Activated CD4-positive, CD25-positive, alpha-beta regulatory T cell treated with anti-CD3 and anti-CD28 coated beads, Interleukin-2, amount 50 U/mL, for 72 hours (primary cell): ENCODE data around the gene ASB13.
"Not testable (repeated sequence)": the region's sequence is repeated elsewhere in the genome, so short reads cannot be mapped to it uniquely, and the experiment has no call there.

Experiments used
- DNase-seq: peaks from one replicate; pipeline ENCODE4 v3.0.0; 2021

The ASB13 gene

GRCh38 chr10:5603848-5604170, 62.6 kb downstream of the ASB13 start:
- no peak for DNase-seq

GRCh38 chr10:5603091-5603847, 63.1 kb downstream of the ASB13 start:
- no peak for DNase-seq

GRCh38 chr10:5601826-5602495, 64.4 kb downstream of the ASB13 start:
- no peak for DNase-seq

GRCh38 chr10:5600908-5601307, 65.5 kb downstream of the ASB13 start:
- no peak for DNase-seq

GRCh38 chr10:5599613-5600520, 66.5 kb downstream of the ASB13 start:
- DNase-seq = no peak

GRCh38 chr10:5598085-5598690, 68.2 kb downstream of the ASB13 start:
- no peak for DNase-seq

GRCh38 chr10:5596611-5597341, 69.6 kb downstream of the ASB13 start:
- DNase-seq = no peak

DNA sequence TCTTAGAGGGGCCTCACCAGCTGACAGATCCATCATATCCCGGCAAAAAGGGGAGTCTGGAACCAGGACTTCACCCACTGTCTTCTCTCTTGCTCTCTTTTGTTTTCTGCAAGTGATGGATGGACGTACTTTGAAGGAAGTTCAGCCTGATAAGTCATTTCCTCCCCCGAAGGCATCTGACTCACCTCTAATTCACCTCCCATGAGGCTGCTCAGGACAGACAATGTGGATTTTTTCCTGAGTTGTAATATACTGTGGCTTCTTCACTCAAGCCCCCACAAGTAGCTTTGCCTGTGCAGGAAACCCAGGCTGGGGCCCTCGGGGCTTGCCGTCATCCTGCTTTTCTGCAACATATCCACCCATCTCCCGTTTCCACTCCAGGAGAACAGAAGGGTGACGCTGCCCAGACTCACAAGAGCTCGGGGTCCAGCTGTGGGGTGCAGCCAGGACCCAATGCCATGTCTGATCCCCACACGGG, 70.4 kb downstream of the ASB13 start:
- DNase-seq = no peak

DNA sequence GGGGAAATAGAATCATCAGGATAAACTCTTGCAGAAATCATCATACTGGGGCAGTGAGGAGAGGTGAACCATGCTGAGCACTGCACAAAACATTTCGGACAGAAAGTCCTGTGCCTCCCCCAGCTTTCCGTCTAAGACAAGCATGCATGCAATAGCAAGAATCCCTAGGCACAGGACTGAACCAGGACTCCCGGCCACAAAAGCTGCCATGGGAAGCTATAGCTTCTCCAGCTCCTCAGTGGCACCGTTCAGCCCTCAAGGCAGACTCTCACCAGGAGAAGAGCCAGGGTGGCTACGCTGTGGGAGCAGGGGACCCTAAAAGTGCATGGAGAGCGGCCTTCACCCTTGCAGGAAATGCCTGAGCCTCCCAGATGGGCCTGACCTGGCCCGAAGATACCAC, 70.8 kb downstream of the ASB13 start:
- DNase-seq = no peak

- no peak for DNase-seq
Measured at GRCh38 chr10:5595095-5595494, 71.3 kb downstream of the ASB13 start.

- no peak for DNase-seq
Measured at GRCh38 chr10:5594271-5595049, 71.9 kb downstream of the ASB13 start.

DNA sequence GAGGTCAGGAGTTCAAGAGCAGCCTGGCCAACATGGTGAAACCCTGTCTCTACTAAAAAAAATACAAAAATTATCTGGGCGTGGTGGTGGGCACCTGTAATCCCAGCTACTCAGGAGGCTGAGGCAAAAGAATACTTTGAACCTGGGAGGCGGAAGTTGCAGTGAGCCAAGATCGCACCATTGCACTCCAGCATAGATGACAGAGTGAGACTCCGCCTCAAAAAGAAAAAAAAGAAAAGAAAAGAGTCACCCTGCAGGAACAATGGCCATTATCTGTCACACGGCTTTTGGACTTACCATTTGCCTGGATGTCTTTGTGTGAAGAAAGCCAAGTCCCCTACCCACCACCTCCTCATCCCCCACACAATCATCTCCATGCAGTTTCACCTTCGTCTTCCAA, 73.0 kb downstream of the ASB13 start:
- DNase-seq = not testable (repeated sequence)

DNA sequence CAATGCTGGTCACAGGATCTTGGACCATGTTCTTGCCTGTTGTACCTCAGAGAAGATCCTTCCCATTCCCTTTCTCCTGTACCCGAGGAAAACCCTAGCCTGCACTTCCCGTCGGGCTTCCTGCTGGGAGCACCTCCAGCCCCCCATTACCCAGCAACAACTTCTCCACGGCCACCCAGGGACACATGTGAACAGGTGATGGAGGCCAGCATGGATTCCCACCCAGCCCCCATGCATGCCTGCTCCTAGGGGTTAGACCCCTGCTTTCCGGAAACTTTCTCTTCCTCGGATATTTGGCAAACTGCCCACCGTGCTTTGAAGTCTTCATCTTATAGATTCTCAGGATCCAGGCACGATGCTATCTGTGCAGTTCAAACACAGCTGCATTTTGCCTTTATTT, 74.3 kb downstream of the ASB13 start:
- DNase-seq = no peak

DNA sequence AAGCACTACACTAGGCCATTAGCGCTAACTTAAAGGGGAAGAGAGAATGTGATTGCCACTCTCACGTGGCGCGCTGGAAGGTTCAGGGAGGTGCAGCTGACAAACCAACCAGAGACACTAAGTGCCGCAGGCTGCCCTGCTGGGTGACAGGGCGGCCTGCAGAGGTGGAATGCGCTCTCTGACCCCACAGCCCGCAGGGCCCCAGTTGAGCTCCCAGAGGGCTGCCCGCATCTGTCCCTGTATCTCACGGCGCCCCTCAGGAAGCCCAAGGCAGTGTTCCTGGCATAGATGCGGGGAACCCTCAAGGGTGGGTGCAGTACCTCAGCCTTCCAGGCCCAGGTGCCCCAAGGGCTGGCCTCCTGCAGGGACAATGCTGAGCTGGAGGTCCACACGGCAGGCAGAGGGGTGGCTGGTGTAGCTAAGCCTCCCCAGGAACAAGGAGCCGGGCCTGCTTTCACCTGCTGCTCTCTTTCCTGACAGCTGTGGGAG, 75.0 kb downstream of the ASB13 start:
- DNase-seq = no peak

- DNase-seq = no peak
Measured at GRCh38 chr10:5590816-5591215, 75.6 kb downstream of the ASB13 start.

DNA sequence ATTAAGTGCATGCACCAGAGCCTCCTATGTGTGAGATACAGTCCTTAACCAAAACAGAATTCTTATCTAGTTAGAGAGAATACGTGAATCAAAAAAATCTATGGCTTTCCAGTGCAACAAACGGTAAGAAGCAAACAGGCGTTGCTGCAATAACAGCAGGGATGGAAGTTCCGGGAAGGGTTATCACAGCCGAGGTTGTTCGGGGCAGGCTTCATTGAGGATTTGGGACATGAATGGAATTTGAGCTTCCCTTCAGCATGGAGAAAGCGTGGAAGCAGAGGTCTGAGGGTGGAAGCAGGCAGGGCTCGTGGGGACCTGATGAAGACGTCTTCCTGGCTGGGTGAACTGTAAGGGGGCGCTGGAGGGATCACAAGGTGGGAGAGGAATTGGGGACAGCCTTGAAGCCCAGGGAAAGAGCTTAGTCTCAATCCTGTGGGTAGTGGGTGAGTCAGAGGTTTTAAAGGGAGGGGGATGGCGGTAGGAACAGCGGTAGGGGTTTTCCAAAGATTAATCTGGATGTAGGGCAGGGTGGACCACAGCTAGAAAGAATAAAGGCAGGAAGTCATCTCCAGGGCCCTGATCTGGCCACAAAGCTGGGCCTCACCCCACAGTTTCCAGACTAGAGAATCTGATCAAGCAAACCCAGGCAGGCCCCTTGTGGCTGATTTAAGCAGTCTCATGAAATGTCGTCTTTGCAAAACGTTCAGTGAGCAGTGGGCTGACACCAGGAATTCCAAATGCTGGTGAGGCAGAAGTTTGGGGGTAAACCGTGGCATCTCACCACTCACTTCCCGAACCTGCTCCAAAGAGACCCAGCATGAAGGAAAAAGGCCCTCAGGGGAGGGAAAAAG, 76.5 kb downstream of the ASB13 start:
- no peak for DNase-seq

GRCh38 chr10:5589011-5589660, 77.3 kb downstream of the ASB13 start:
- DNase-seq = no peak
